HEK293 (cell line): ENCODE data around the gene HLF.

Experiments used
- CTCF ChIA-PET: fragments of 350-600 bp; formaldehyde crosslinking; extraction: SDS; loops from one replicate; lab custom pipeline; 2021; ENCODE audit warnings: antibody characterized with exemption; lab: Yijun Ruan, JAX
- POLR2A ChIA-PET: fragments of 300-600 bp; formaldehyde crosslinking; extraction: SDS; loops from one replicate; lab custom pipeline; 2020; ENCODE audit warnings: antibody characterized with exemption, inconsistent platforms; lab: Yijun Ruan, JAX
- H3K27ac ChIP-seq: fragments of 200-500 bp; sonication (Bioruptor generic); 2 replicates; pipeline ENCODE4 v1.5.1; 2014; ENCODE audit warnings: low read depth, low read length, control low read depth, inconsistent platforms; ENCODE audit errors: extremely low read depth
- H3K36me3 ChIP-seq, 2 experiments: fragments of 200-500 bp in 1 of 2; sonication (Bioruptor generic) in 1 of 2; 1 replicate in 1 of 2; 2 replicates in 1 of 2; pipeline ENCODE4 v1.5.1; 2014 to 2017; ENCODE audit warnings: inconsistent platforms in 2 of 2, low read length in 2 of 2; ENCODE audit not compliant: control insufficient read depth in 2 of 2, insufficient read depth in 1 of 2
- H3K4me1 ChIP-seq: fragments of 200-500 bp; sonication (Bioruptor generic); 2 replicates; pipeline ENCODE4 v1.5.1; 2014; ENCODE audit warnings: mild to moderate bottlenecking, low read length, inconsistent platforms; ENCODE audit not compliant: control insufficient read depth, insufficient read depth
- H3K4me3 ChIP-seq: 2 replicates; pipeline ENCODE4 v1.5.1; 2011; ENCODE audit warnings: low read depth, mild to moderate bottlenecking, control low read depth, low read length, moderate library complexity
- H3K9me3 ChIP-seq: fragments of 200-500 bp; sonication (Bioruptor generic); 2 replicates; pipeline ENCODE4 v1.5.1; 2014; ENCODE audit warnings: low read depth, low read length, inconsistent platforms; ENCODE audit not compliant: control insufficient read depth, insufficient read depth
- FEZF1 ChIP-seq: fragments of 450-650 bp; formaldehyde crosslinking; IDR thresholded peaks from 2 replicates; pipeline ENCODE4 v1.5.1; 2016; ENCODE audit warnings: missing biosample characterization, missing genetic modification characterization
- MEIS1 ChIP-seq: sonication (generic); formaldehyde crosslinking; IDR thresholded peaks from 2 replicates; pipeline ENCODE4 v1.8.1; 2022; ENCODE audit warnings: missing genetic modification reagents, mild to moderate bottlenecking, borderline replicate concordance
- PRDM1 ChIP-seq: fragments of 450-650 bp; formaldehyde crosslinking; IDR thresholded peaks from 2 replicates; pipeline ENCODE4; 2016; ENCODE audit warnings: missing biosample characterization, missing genetic modification characterization
- REST ChIP-seq: fragments of 450-650 bp; formaldehyde crosslinking; IDR thresholded peaks from 2 replicates; pipeline ENCODE4 v1.5.1; 2016; ENCODE audit warnings: missing biosample characterization, missing genetic modification characterization
- SP7 ChIP-seq: fragments of 450-650 bp; formaldehyde crosslinking; IDR thresholded peaks from 2 replicates; pipeline ENCODE4 v1.5.1; 2016; ENCODE audit warnings: missing biosample characterization, missing genetic modification characterization
- ZBTB21 ChIP-seq: fragments of 450-650 bp; formaldehyde crosslinking; IDR thresholded peaks from 2 replicates; pipeline ENCODE4 v1.5.1; 2017; ENCODE audit warnings: missing biosample characterization, missing genetic modification characterization
- ZNF112 ChIP-seq: fragments of 450-650 bp; formaldehyde crosslinking; IDR thresholded peaks from 2 replicates; pipeline ENCODE4 v1.5.0; 2017; ENCODE audit warnings: missing biosample characterization, missing genetic modification characterization
- ZNF132 ChIP-seq: fragments of 450-650 bp; formaldehyde crosslinking; IDR thresholded peaks from 2 replicates; pipeline ENCODE4 v1.5.1; 2017; ENCODE audit warnings: missing biosample characterization, missing genetic modification characterization, borderline replicate concordance
- ZNF155 ChIP-seq: fragments of 450-650 bp; formaldehyde crosslinking; IDR thresholded peaks from 2 replicates; pipeline ENCODE4 v1.5.1; 2016; ENCODE audit warnings: missing biosample characterization, missing genetic modification characterization
- ZNF211 ChIP-seq: fragments of 450-650 bp; formaldehyde crosslinking; IDR thresholded peaks from 2 replicates; pipeline ENCODE4 v1.5.1; 2016; ENCODE audit warnings: low read depth, missing biosample characterization, missing genetic modification characterization
- ZNF221 ChIP-seq: fragments of 450-650 bp; formaldehyde crosslinking; IDR thresholded peaks from 2 replicates; pipeline ENCODE4 v1.5.1; 2017; ENCODE audit warnings: missing biosample characterization, missing genetic modification characterization, borderline replicate concordance
- ZNF266 ChIP-seq: fragments of 450-650 bp; formaldehyde crosslinking; IDR thresholded peaks from 2 replicates; pipeline ENCODE4 v1.5.1; 2016; ENCODE audit warnings: missing biosample characterization, missing genetic modification characterization, low read depth
- ZNF324 ChIP-seq: fragments of 450-650 bp; formaldehyde crosslinking; IDR thresholded peaks from 2 replicates; pipeline ENCODE4 v1.5.1; 2016; ENCODE audit warnings: missing biosample characterization, missing genetic modification characterization
- ZNF391 ChIP-seq: fragments of 450-650 bp; formaldehyde crosslinking; IDR thresholded peaks from 2 replicates; pipeline ENCODE4 v1.5.1; 2016; ENCODE audit warnings: low read depth, missing biosample characterization, missing genetic modification characterization, borderline replicate concordance
- ZNF426 ChIP-seq: fragments of 450-650 bp; formaldehyde crosslinking; IDR thresholded peaks from 2 replicates; pipeline ENCODE4 v1.5.1; 2017; ENCODE audit warnings: missing biosample characterization, missing genetic modification characterization, mild to moderate bottlenecking, inconsistent platforms, moderate library complexity
- ZNF514 ChIP-seq: fragments of 450-650 bp; formaldehyde crosslinking; IDR thresholded peaks from 2 replicates; pipeline ENCODE4 v1.5.1; 2016; ENCODE audit warnings: missing biosample characterization, missing genetic modification characterization
- ZNF560 ChIP-seq: fragments of 450-650 bp; formaldehyde crosslinking; IDR thresholded peaks from 2 replicates; pipeline ENCODE4 v1.5.1; 2017; ENCODE audit warnings: missing biosample characterization, missing genetic modification characterization, borderline replicate concordance
- ZNF621 ChIP-seq: fragments of 450-650 bp; formaldehyde crosslinking; IDR thresholded peaks from 2 replicates; pipeline ENCODE4 v1.5.1; 2017; ENCODE audit warnings: missing biosample characterization, missing genetic modification characterization
- ZNF629 ChIP-seq: fragments of 450-650 bp; formaldehyde crosslinking; IDR thresholded peaks from 2 replicates; pipeline ENCODE4 v1.5.1; 2017; ENCODE audit warnings: missing biosample characterization, missing genetic modification characterization
- ZNF654 ChIP-seq: fragments of 450-650 bp; formaldehyde crosslinking; IDR thresholded peaks from 2 replicates; pipeline ENCODE4 v1.5.1; 2016; ENCODE audit warnings: low read depth, missing biosample characterization, missing genetic modification characterization
- ZNF76 ChIP-seq: fragments of 450-650 bp; formaldehyde crosslinking; IDR thresholded peaks from 2 replicates; pipeline ENCODE4; 2016; ENCODE audit warnings: low read depth, missing biosample characterization, missing genetic modification characterization, borderline replicate concordance
- ZNF768 ChIP-seq: fragments of 450-650 bp; formaldehyde crosslinking; IDR thresholded peaks from 2 replicates; pipeline ENCODE4 v1.5.1; 2018; ENCODE audit warnings: missing biosample characterization, mild to moderate bottlenecking, missing genetic modification characterization
- TF ChIP-seq, protein P1 (sequence below): fragments of 450-650 bp; formaldehyde crosslinking; IDR thresholded peaks from 2 replicates; pipeline ENCODE4 v1.5.1; 2016; ENCODE audit warnings: missing biosample characterization, missing genetic modification characterization, low read depth
- TF ChIP-seq, protein P2 (sequence below): fragments of 450-650 bp; formaldehyde crosslinking; optimal IDR thresholded peaks from 2 replicates; pipeline ENCODE3; 2016; ENCODE audit warnings: missing biosample characterization, mild to moderate bottlenecking, missing genetic modification characterization

The HLF gene

GRCh38 chr17:55280212-55280611 lies 15.5 kb downstream of the HLF start:
- ChIA-PET CTCF (no interaction called here), POLR2A (no interaction called here)
- TF ChIP-seq, protein P1, sequence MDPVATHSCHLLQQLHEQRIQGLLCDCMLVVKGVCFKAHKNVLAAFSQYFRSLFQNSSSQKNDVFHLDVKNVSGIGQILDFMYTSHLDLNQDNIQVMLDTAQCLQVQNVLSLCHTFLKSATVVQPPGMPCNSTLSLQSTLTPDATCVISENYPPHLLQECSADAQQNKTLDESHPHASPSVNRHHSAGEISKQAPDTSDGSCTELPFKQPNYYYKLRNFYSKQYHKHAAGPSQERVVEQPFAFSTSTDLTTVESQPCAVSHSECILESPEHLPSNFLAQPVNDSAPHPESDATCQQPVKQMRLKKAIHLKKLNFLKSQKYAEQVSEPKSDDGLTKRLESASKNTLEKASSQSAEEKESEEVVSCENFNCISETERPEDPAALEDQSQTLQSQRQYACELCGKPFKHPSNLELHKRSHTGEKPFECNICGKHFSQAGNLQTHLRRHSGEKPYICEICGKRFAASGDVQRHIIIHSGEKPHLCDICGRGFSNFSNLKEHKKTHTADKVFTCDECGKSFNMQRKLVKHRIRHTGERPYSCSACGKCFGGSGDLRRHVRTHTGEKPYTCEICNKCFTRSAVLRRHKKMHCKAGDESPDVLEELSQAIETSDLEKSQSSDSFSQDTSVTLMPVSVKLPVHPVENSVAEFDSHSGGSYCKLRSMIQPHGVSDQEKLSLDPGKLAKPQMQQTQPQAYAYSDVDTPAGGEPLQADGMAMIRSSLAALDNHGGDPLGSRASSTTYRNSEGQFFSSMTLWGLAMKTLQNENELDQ (tag by site-specific recombination) = no peak
- TF ChIP-seq SP7 (no peak), PRDM1 (tag by site-specific recombination) (no peak), ZNF221 (no peak), ZNF112 (tag by site-specific recombination) (no peak), ZNF629 (tag by site-specific recombination) (no peak), ZNF155 (no peak), ZNF132 (tag by site-specific recombination) (no peak), ZNF391 (tag by site-specific recombination) (no peak), ZNF560 (no peak)
- Histone ChIP-seq H3K4me1 (no peaks in the 10 kb centered on the region), H3K27ac (no peak overlapping the region), H3K36me3 (no peaks in the 10 kb centered on the region), H3K4me3 (no peak overlapping the region), H3K9me3 (no peaks in the 10 kb centered on the region)

DNA sequence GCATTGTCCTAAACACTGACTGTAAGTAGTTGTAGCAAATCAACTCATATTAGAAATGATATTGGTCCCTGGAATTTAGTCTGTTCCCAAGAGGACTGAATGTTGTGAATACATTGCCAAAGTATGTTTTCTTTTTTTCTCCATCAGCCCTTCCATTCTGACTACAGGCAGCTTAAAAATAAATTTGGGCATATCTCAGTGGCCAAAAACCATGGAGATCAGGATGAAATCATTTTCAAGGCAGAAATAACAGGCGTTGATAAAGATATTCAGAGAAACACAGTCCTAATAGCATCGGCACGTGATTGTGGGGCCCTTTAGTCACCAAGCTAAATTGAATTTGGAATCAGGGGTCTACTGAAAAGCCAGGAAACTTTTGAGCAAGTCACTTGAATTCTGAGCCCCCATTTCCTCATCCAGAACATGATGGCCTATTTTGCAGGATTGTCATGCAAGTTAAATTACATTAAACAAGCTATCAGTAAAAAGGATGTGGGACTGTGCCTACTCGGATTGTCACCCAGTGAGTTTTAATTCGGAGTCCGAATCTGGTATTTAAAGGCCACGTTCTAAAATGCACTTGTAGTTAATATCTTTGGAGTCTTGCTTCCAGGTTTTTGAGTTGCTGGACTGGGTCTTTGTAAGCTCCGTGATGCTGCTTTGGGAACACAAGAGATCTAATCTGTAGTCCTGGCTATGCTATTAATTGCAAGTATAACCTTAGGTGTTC lies 17.1 kb downstream of the HLF start:
- Histone ChIP-seq H3K9me3 (no peaks in the 10 kb centered on the region; the same call in 1 of the 2 replicates), H3K4me3 (no peak overlapping the region), H3K4me1 (no peaks in the 10 kb centered on the region), H3K36me3 (no peaks in the 10 kb centered on the region), H3K27ac (no peak overlapping the region)
- no peak for TF ChIP-seq ZNF514 (tag by site-specific recombination)
- CTCF ChIA-PET = interaction anchor here (0.5 to 1.4 kb wide), 3 partner anchors 14 to 227 kb away, joined by 3 to 4 read pairs (median 4); no protein-coding TSS in a partner anchor
- POLR2A ChIA-PET = no interaction called here

DNA sequence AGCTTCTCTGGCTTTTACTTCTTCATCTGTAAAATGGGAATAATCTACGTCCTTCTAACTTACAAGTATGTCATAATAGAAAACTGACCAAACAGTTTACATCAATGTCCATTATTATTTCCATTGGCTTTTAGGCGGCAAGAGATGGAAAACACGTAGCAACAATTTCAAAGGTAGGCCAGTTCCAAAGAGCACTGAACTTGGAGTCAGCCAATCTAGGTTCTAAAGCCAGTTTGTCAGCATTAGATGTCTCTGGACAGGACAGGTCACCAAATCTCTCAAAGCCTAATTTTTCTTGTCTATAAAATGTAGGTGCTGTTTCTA lies 17.6 kb downstream of the HLF start:
- ChIA-PET CTCF (interaction anchor here (0.5 to 1.4 kb wide), 3 partner anchors 14 to 227 kb away, joined by 3 to 4 read pairs (median 4); no protein-coding TSS in a partner anchor), POLR2A (no interaction called here)
- Histone ChIP-seq H3K27ac (no peak overlapping the region), H3K4me3 (no peak overlapping the region), H3K4me1 (no peaks in the 10 kb centered on the region), H3K36me3 (no peaks in the 10 kb centered on the region), H3K9me3 (no peaks in the 10 kb centered on the region; the same call in 1 of the 2 replicates)
- TF ChIP-seq ZNF324 (tag by site-specific recombination) = no peak
- TF ChIP-seq ZNF621 (tag by site-specific recombination) = no peak
- TF ChIP-seq, protein P2, sequence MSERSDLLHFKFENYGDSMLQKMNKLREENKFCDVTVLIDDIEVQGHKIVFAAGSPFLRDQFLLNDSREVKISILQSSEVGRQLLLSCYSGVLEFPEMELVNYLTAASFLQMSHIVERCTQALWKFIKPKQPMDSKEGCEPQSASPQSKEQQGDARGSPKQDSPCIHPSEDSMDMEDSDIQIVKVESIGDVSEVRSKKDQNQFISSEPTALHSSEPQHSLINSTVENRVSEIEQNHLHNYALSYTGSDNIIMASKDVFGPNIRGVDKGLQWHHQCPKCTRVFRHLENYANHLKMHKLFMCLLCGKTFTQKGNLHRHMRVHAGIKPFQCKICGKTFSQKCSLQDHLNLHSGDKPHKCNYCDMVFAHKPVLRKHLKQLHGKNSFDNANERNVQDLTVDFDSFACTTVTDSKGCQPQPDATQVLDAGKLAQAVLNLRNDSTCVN (tag by site-specific recombination) = no peak
- no peak for TF ChIP-seq ZNF211 (tag by site-specific recombination)
- TF ChIP-seq ZNF266 (tag by site-specific recombination) = no peak
- no peak for TF ChIP-seq ZNF768
- no peak for TF ChIP-seq FEZF1 (tag by site-specific recombination)
- no peak for TF ChIP-seq ZNF654 (tag by site-specific recombination)
- no peak for TF ChIP-seq ZBTB21 (tag by site-specific recombination)
- no peak for TF ChIP-seq MEIS1 (CRISPR knock-in tag)
- no peak for TF ChIP-seq ZNF76
- no peak for TF ChIP-seq REST (tag by site-specific recombination)
- no peak for TF ChIP-seq ZNF426 (tag by site-specific recombination)
